HG03103 (cell line): ENCODE data around the gene SETBP1.

Source experiments
- ATAC-seq: cut with Tn5 transposase; IDR thresholded peaks from one replicate; pipeline ENCODE4 v1.9.1; 2021; ENCODE audit warnings: low read depth; ENCODE audit not compliant: unreplicated experiment

The SETBP1 gene

GRCh38 chr18:44920441-44920840, 239.8 kb downstream of the SETBP1 start:
- ATAC-seq, result no peak

- no peak for ATAC-seq
Measured at GRCh38 chr18:44921974-44922373, 241.3 kb downstream of the SETBP1 start.

- no peak for ATAC-seq
Measured at GRCh38 chr18:44922968-44923367, 242.3 kb downstream of the SETBP1 start.

GRCh38 chr18:44924785-44925499, 244.3 kb downstream of the SETBP1 start:
- no peak for ATAC-seq

- ATAC-seq, result no peak
Measured at GRCh38 chr18:44927127-44927849, 246.6 kb downstream of the SETBP1 start.

- no peak for ATAC-seq
Measured at GRCh38 chr18:44934901-44935300, 254.2 kb downstream of the SETBP1 start.

GRCh38 chr18:44935455-44935854, 254.8 kb downstream of the SETBP1 start:
- ATAC-seq, result no peak

- no peak for ATAC-seq
Measured at GRCh38 chr18:44936485-44936884, 255.8 kb downstream of the SETBP1 start.

GRCh38 chr18:44937960-44938719, 257.5 kb downstream of the SETBP1 start:
- ATAC-seq, result no peak

- no peak for ATAC-seq
Measured at GRCh38 chr18:44938720-44939665, 258.3 kb downstream of the SETBP1 start.

- no peak for ATAC-seq
Measured at GRCh38 chr18:44941516-44941915, 260.8 kb downstream of the SETBP1 start.

GRCh38 chr18:44942073-44942472, 261.4 kb downstream of the SETBP1 start:
- ATAC-seq, result no peak

GRCh38 chr18:44943311-44943881, 262.7 kb downstream of the SETBP1 start:
- no peak for ATAC-seq

GRCh38 chr18:44944461-44944860, 263.8 kb downstream of the SETBP1 start:
- no peak for ATAC-seq

- ATAC-seq, result no peak
Measured at GRCh38 chr18:44945888-44946401, 265.3 kb downstream of the SETBP1 start.

GRCh38 chr18:44946529-44947113, 265.9 kb downstream of the SETBP1 start:
- no peak for ATAC-seq

GRCh38 chr18:44949967-44950366, 269.3 kb downstream of the SETBP1 start:
- ATAC-seq, result no peak

- no peak for ATAC-seq
Measured at GRCh38 chr18:44950685-44951195, 270.1 kb downstream of the SETBP1 start.

GRCh38 chr18:44951748-44952147, 271.1 kb downstream of the SETBP1 start:
- no peak for ATAC-seq
